GM19025 (cell line): Measurements from ENCODE around the gene RFC4.

Experiments used
- ATAC-seq: cut with Tn5 transposase; IDR thresholded peaks from one replicate; pipeline ENCODE4 v1.9.1; 2021; ENCODE audit warnings: mild to moderate bottlenecking, low read depth, moderate library complexity; ENCODE audit not compliant: unreplicated experiment

The RFC4 gene

GRCh38 chr3:186754871-186755270 lies 51.4 kb downstream of the RFC4 start:
- ATAC-seq, result no peak

- no peak for ATAC-seq
These were observed 52.3 kb downstream of the RFC4 start for GRCh38 chr3:186754006-186754405.

GRCh38 chr3:186751480-186751879 lies 54.8 kb downstream of the RFC4 start:
- no peak for ATAC-seq

- no peak for ATAC-seq
These were observed 56.0 kb downstream of the RFC4 start for GRCh38 chr3:186750316-186750715.

GRCh38 chr3:186746008-186746407 lies 60.3 kb downstream of the RFC4 start:
- no peak for ATAC-seq

- ATAC-seq, result no peak
These were observed 62.6 kb downstream of the RFC4 start for GRCh38 chr3:186743666-186744065.

- ATAC-seq, result no peak
These were observed 63.5 kb downstream of the RFC4 start for GRCh38 chr3:186742618-186743380.
